NCI-H748 (cell line): Measurements from ENCODE around the gene PRR9.
"Not testable (repeated sequence)": the region's sequence is repeated elsewhere in the genome, so short reads cannot be mapped to it uniquely, and the experiment has no call there.

Experiments used
- DNase-seq: peaks from one replicate; lab custom pipeline; 2025; ENCODE audit not compliant: unreplicated experiment; lab: John Stamatoyannopoulos, UW

Gene PRR9, protein sequence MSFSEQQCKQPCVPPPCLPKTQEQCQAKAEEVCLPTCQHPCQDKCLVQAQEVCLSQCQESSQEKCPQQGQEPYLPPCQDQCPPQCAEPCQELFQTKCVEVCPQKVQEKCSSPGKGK

DNA sequence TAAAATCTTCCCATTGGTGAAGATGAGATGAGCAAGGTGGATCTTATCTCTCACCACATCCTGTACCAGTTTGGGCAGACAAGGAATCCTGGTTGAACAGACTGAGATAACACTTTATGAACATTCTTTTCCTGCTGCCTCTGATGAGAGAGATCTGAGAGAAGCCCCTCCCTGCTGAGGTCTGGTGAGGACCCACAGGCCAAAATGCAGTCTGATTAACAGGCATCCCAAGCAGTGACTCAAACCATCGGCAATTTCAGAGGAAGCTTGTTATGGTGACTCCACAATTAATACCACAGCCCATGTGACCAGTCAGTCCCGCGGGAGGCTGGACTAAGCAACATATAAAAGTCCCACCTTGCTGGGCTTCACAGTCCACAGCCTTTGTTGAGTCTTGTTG, at the start of gene PRR9:
Gene PRR9, plus strand, starts transcription at position 373 of the 400 bp plus-strand sequence. CDS start 561 bp downstream, outside the sequence.
- DNase-seq = no peak

DNA sequence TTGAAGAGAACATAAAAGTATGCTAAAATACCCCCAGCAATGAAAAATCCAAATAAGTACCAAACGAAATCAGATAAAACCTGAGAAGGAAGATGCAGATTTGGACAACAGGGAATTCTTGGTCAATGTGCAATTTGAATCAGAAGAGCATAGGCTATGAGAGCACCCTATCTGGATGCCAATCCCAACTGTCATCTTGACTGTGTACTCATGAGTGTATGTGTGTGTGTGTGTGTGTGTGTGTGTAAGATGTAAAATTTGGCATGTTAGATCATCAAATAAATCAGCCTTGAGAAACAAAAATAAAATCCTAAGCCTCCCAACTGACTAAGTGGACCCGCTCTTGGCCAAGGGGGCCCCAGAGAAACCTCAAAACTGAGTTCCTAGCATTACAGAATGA, 48.7 kb upstream of the PRR9 start:
- DNase-seq = no peak

DNA sequence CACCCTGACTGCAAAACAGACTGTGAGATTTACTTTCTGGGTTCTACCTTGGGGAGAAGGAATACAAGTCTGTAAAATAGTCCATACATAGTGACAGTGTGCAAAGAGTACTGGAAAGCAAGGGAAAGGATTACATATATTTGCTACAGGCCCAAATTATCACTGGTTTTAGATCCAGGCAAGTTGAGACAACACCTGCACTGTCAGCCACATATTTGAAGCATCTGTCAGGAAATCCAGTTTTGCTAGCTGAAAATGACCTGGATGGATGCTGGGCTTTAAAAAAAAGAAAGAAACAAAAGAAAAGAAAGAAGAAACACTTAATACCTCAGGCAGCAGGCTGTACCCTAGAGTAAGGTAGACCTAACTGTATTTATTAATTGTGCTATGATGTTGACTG, 42.8 kb upstream of the PRR9 start:
- DNase-seq = no peak

DNA sequence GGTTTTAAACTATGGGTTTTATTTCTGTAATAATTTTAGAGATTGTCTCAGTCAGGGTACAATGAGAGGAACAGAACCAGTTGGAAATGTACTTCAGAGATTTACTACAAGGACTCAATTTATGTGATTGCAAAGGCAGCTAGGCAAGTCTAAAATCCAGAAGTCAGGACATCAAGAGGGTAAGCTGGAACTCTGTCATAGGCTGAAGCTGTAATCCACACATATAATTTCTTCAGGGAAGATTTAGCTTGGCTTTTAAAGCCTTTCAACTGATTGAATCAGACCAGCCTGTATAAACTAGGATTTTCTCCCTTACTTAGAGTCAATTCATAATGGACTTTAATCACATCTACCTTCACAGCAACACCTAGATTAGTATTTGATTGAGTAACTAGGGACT, 38.5 kb upstream of the PRR9 start:
- no peak for DNase-seq

DNA sequence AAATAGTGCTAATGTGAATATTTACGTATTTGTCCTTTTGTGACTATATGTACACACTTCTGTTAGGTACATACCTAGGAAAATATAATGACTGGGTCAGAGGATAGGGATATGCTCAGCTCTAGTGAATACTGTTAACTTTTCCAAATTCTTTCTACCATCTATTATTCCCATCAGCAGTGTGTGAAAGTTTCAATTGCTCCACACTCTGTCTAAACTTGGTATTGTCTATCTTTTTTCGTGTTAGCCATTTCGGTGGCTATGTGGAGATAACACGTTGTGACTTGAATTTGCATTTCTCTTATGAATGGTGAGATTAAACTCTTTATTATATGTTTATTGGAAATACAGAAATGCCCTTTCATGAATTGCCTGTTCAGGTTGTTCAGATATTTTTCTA, 36.8 kb upstream of the PRR9 start:
- no peak for DNase-seq

DNA sequence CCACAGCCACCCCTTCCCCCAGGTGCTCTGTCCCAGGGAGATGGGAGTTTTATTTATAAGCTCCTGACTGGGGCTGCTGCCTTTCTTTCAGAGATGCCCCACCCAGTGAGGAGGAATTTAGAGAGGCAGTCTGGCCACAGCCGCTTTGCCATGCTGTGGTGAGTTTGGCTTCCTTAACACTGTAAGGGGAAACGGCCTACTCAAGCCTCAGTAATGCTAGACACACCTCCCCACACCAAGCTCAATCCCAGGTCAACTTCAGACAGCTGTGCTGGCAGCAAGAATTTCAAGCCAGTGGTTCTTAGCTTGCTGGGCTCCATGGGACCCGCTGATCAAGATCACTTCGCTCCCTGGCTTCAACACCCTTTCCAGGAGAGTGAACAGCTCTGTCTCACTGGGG, 29.1 kb upstream of the PRR9 start:
- DNase-seq = not testable (repeated sequence)

DNA sequence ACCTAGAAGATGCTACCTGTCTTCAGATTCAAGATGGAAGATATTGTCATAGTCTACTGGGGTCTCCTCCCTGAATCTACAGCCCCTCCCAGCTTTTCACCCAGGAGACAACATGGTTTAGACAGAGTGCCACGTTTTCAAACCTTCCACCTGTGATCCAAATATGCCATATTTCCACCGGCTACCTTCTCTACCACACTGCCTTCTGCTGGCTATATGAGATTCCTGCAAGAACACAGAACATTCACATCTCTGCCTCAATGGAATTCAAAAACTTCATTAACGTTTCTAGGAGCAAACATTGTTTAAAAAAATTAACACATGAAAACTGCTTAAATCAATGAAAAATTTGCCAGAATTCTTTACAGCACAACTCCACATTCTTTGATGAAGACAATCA, 27.0 kb upstream of the PRR9 start:
- peak; percentile 23 for DNase-seq

DNA sequence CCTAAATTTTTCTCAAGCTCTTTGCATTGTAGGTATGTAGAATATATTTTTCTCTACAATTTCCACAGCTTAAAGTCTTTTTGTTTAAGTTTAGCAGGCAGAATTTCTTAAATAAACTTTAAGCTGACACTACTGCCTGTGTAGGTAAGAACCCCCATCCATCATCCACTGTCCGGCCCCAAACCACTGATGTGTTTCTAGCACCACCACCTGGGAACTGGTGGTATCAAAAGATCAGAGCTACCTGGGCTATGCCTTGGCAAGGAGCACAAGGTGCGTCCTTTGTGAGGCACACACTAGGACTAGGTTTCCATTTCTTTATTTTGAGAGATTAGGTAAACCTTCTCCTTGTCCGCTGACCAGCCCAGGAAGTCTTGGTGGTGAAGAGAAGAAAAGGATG, 24.7 kb upstream of the PRR9 start:
- peak; percentile 36 for DNase-seq

DNA sequence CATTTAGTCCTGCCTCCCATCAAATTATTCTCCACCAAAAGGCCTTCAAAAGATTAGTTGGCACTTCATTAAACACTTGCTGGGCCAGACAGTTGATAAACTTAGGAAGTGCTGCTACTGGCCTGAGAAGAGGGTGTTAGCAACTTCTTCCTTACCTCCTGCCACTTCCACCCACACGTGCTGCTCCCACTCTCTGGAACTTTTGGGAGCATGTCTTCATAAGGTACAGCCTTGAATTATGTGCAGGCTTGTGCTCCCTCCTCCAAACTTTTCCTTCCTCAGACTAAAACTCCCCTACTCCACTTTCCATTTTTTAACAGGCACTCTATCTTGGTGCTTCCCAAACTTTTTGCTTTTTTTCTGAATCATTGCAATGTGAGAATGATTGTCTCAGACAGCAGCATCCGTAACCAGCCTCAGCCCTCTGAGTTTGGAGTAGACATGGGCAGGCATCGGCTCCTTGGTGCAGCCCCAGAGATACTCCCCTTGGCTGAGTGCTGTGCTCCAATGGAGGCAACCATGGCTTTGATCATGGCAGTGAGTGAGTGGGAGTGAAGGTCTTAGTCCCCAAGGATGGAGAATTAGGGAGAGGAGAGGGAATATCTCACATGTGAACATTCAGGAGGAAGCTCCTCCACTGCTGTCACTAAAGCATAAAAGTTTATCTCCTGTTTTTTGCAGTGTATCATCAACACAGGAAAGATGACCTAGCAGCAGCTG, 22.9 kb upstream of the PRR9 start:
- DNase-seq = no peak

DNA sequence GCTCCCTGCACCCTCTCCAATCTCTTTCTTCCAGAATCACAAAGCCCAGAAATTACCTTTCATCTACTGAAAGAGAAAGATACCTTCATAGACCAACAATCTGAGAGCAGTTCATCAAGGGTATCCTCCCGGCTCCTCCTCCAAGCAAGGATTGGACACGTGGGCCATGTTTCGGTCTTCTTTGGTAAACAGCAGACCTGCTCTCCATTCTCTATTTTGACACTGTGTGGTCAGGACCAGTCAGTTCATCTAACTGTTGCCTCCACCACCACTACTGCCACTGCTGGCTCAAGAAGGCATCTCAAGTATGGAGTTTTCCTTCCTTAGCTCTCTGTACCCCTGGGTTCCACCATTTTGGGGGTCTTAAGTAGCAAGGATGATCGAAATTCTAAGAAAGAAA, 22.2 kb upstream of the PRR9 start:
- DNase-seq = no peak

DNA sequence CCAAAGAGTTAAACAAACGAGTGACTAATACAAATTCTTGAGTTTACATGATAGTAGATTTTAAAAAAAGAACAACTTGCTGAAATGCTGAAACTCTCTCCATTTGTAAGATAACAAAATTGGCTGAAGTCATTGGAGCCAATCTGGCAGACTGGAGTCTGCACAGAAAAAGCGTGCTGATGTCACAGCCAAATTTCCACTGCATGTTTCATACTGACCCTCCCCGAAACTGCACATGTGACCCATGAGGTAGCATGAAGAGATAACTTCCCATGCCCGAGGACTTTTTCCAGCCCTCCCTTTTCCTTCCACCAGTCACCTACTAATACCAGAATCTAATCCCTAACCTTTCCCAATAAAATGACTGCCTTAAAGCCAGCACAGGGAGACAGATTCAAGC, 15.4 kb upstream of the PRR9 start:
- DNase-seq = no peak

DNA sequence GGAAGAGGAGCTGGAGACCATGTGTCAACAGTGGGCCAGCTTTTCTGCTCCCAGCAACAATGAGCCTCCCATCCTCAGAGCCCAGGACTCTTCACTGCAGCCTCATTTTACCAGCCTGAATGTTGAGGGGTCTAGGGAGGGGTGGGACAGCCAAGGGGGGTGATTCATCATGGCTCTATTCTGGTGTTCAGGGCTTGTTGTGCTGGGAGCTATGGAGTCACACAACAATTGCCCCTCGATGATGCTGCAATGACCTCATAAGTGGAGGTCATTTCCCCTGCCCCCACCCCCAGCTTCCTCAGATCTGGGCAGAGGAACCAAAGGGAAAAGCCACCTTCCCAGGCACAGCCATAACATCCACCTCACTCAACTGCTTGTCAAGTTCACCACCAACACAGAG, 14.3 kb upstream of the PRR9 start, which contains the start of gene LELP1:
Gene LELP1, plus strand, starts transcription at position 301 of the 400 bp plus-strand sequence. CDS start 1,278 bp downstream, outside the sequence.
- no peak for DNase-seq

DNA sequence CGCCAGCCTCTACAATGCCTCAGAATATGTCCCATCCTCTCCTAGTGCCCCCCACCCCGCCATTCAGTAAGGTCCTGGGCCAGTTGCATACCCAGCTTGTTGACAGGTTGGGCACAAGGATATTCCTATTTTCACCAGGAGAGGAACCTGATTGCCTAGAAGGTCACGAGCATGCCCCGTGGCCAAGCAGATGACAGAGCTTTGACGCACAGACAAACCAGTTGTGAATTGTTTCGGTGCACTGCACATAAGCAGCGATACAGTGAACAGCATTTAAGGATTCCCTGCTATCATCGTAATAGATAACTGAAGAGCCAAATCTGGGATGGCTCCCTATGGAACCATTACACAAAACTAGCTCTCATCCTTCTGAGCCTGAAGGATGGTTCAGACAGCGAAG, 10.8 kb upstream of the PRR9 start:
- DNase-seq = no peak

DNA sequence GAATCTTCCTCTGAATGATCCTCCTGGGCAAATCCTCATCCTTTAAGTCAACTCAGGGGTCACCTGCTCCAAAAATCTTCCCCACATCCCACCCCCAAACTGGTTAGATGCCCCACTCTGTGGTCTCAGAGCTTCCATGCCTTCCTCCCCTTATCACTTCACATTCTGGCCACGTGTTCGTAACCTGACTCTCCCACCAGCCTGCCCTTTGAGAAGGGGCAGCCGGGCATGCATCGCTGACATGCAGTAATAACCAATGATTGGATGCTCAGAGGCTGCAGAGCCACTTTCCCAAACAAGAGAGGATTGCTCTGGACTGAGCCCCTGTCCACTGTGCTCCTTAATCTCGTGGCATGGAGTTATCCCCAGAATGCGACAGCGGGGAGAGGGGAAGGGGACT, 7.2 kb upstream of the PRR9 start:
- DNase-seq = no peak

DNA sequence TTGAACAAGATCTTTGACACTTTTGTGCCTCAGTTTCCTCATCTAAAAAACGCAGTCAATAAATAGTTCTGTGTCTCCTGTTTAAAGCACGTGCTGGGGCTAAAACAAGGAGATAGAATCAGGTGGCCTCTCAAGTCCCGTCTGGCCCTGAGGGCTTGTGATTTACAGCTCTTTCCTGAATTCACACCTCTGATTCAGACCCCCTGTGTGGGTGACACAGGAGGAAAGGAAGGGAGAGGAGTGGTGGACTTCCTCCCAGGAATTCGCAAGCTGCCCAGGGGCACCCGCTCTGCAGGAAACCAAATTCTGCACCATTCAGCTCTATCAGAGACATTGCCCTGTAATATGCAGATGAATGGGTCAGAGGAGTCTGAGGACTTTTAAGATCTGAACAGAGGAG, 5.2 kb upstream of the PRR9 start:
- no peak for DNase-seq

DNA sequence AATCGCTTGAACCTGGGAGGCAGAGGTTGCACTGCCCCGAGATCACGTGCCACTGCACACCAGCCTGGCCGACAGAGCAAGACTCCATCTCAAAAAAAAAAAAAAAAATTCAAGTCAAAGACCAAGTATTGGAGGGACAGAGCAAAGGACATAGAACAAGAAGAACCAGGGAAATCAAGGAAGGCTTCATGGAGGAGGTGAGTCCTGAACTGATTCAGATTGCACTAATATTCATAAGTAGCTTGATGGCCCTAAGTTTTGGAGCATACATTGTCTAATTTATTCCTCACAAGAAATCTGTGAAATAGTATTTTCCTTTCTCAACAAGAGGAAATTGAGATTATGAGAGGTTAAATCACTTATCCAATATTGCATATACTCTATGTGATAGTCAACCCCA, 3.9 kb upstream of the PRR9 start:
- no peak for DNase-seq

DNA sequence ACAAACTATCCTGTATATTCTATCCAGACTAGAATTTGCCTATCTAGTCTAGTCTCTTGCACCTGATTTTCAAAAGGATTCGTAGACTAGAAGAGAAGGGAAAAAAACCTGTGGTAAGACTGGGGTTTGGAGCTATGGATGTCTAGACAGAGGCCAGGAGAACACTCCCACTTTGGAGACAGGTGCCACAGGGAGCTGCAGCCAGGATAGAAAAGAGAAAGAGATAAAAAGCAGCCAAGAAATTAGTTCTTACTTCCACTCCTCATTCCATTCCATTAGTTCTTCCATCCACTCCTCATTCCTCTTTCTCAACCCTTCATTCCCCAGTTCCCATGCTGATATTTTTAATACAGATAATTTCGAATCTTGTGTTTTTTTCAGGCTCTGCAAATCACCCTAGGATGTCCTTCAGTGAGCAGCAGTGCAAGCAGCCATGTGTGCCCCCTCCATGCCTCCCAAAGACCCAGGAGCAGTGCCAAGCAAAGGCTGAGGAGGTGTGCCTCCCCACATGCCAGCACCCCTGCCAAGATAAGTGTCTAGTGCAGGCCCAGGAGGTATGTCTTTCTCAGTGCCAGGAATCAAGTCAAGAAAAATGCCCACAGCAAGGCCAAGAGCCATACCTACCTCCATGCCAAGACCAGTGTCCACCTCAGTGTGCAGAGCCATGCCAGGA, 496 bp downstream of the PRR9 start:
- no peak for DNase-seq

DNA sequence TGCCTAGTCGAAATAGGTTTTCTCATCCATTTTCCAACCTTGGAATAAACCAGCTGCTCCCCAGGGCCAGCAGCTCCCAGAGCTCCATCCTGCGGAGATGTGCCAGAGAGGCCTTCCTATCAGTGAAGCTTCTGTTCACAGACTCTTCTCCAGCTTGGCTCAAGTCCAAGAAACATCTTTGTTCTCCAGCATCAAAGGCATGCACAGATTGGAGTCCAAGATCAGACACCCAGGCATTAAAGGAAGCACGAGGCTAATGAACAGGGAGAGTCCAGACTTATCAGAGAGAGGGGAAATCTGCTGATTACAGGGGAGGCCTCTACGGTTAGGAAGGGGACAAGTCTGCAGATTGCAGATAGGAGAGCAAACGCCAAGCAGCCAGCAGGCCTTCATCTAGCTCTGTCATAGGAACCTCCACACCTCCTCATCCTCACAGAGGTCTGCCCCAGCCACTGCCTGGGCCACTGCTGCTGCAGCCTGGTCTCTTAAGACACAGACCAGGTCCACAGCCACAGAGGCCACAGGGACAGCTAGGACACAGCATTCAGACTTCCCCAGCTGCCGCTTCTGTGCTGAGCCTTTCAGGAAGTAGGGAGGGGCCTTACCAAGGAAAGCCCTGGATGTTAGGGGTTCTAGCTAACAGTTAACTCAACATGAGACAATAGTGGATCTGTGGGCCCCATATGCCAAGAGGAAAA, 3.4 kb downstream of the PRR9 start:
- peak; percentile 21 for DNase-seq

DNA sequence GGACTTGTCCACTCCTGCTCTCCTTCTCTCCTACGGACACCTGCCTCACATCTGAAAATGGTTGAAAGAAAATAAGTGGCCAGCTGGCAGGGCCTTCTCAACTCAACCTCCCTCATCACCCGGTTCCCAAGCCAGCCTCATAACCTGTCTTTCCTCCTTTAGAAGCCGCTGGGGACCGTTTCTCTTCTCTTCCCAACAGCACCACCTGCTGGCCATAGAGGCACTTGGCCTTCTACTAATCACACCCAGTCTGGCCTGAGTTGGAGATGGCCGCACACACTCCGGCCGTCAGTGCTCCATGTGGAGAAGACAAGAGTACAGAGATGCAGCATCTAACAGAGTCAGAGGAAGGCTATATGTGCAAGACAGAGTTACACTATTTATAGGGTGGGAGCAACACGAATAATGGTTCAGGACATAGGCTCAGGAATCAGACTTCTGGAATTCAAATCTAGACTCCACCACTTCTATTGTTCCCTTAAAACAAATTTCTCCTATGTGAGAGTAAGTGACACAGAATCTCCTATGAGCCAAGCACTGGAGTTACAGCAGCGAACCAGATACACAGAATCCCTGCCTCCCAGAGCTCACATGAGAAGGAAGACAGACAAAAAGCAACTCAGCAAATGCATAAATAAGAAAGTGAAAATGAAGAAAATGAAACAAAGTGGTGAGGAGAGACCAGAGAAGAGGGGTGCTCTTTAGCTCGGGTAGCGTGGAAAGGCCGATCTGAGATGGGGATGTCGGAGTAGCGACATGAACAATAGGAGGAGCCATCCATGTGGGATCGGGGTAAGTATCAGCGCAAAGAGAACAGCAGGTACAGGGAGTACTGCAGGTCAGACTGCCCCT, 5.9 kb downstream of the PRR9 start:
- DNase-seq = peak; percentile 68

DNA sequence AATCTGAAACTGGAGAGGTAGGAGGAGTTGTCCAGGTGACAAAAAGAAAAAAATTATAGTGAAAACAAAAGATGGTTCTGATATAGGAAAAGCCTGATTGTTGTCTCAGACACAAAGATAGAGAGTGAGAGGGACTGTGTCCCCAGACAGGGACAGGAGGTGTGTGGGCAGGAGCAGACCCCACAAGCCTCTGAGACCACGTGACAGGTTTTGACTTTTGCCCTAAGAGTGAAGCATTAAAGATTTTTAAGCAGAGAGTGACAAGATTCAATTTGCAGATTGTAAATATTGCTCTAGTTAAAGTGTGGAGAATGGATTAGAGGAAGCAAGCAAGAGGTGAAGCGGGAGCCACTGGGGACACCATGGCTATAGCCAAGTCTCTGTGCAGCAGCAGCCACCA, 10.4 kb downstream of the PRR9 start:
- no peak for DNase-seq

DNA sequence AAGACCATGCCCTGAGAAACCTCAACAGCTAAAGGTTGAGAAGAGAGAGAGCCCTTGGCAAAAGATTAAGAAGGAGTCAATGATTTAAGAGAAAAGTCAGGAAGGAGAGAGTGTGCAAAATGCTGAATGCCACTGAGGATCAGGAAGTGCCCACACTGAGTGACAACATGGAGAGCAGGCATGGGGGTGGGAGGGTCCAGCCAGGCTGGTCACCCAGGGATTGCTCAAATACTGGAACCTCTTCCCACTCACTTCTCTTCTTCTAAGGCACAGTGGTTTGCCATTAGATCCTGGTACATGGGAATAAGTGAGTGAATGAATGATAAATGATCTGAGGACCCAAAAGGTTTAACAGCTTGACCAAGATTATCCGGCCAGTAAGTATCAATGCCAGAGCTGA, 11.1 kb downstream of the PRR9 start:
- DNase-seq = no peak
